HFFc6 (cell line): Measurements from ENCODE around the gene BMF. TPM values are rescaled to one million over a fixed set of nuclear protein-coding genes. Genes with fewer than 3 reads are reported as not detected.

Experiments used
- DNase-seq: peaks from one replicate; pipeline ENCODE4 v3.0.0-alpha.2; 2018
- H3K27ac Mint-ChIP-seq: 2 replicates; pipeline ENCODE4 v1.8.0; 2020; ENCODE audit warnings: mild to moderate bottlenecking, mixed read lengths
- H3K27me3 Mint-ChIP-seq: 2 replicates; pipeline ENCODE4 v1.8.0; 2021; ENCODE audit warnings: mild to moderate bottlenecking, moderate library complexity, mixed read lengths; ENCODE audit not compliant: insufficient read depth
- H3K36me3 Mint-ChIP-seq: 2 replicates; pipeline ENCODE4 v1.8.0; 2021; ENCODE audit warnings: low read depth, mixed read lengths
- H3K4me1 Mint-ChIP-seq: 2 replicates; pipeline ENCODE4 v1.8.0; 2020; ENCODE audit warnings: low read depth, mixed read lengths
- H3K4me3 Mint-ChIP-seq: 2 replicates; pipeline ENCODE4 v1.8.0; 2020; ENCODE audit warnings: mild to moderate bottlenecking, moderate library complexity, mixed read lengths
- H3K9me3 Mint-ChIP-seq: 2 replicates; pipeline ENCODE4 v1.8.0; 2020; ENCODE audit warnings: mild to moderate bottlenecking, mixed read lengths
- total RNA-seq, 6 experiments: library from RNA; stranded (reverse); fragmentation: NEBNext Ultra II Directional; extraction: Animal tissue kit (Norgen Biotek cat#: 25700); gene quantifications; 2 replicates in 1 of 6; 3 replicates in 5 of 6; pipeline ENCODE4 v1.2.3, GENCODE V29; 2021
- TF ChIP-seq, protein P1 (sequence below): fragments of 200-600 bp; sonication (generic); IDR thresholded peaks from 2 replicates; pipeline ENCODE4 v1.5.0; 2021; ENCODE audit warnings: antibody characterized with exemption, mild to moderate bottlenecking

Gene BMF
- total RNA-seq, 6 experiments from 2014 or later = 0.57 to 1.2 (median 0.81) TPM

DNA sequence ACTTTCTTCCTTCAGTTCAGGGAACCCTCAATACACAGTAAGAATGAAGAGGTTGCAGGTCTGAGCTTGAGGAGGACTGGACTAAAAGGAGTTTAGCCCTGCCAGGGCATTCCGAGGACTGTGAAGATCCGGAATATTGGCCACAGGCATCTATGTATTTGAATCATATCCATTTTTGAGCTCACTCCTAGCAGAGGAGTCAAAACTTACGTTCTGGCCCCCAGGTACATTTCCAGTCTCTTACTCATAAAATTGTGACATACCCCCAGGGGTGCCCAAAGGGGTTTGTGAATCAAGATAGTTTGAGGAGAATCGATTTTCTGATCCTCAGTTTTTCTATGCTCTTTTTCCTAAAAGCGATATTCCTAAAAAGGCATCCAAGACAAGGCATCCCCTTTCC, 42.1 kb downstream of the BMF start:
- H3K9me3 Mint-ChIP-seq = no peaks in the 10 kb centered on the region
- H3K27me3 Mint-ChIP-seq = peaks cover 3% of the 10 kb centered on the region; the same call in 1 of the 2 replicates
- H3K4me1 Mint-ChIP-seq = peaks cover 6% of the 10 kb centered on the region; the same call in 1 of the 2 replicates
- no peak overlapping the region for H3K27ac Mint-ChIP-seq
- H3K4me3 Mint-ChIP-seq = no peak overlapping the region
- no peak for DNase-seq
- no peaks in the 10 kb centered on the region for H3K36me3 Mint-ChIP-seq
- TF ChIP-seq, protein P1, sequence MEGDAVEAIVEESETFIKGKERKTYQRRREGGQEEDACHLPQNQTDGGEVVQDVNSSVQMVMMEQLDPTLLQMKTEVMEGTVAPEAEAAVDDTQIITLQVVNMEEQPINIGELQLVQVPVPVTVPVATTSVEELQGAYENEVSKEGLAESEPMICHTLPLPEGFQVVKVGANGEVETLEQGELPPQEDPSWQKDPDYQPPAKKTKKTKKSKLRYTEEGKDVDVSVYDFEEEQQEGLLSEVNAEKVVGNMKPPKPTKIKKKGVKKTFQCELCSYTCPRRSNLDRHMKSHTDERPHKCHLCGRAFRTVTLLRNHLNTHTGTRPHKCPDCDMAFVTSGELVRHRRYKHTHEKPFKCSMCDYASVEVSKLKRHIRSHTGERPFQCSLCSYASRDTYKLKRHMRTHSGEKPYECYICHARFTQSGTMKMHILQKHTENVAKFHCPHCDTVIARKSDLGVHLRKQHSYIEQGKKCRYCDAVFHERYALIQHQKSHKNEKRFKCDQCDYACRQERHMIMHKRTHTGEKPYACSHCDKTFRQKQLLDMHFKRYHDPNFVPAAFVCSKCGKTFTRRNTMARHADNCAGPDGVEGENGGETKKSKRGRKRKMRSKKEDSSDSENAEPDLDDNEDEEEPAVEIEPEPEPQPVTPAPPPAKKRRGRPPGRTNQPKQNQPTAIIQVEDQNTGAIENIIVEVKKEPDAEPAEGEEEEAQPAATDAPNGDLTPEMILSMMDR = no peak

DNA sequence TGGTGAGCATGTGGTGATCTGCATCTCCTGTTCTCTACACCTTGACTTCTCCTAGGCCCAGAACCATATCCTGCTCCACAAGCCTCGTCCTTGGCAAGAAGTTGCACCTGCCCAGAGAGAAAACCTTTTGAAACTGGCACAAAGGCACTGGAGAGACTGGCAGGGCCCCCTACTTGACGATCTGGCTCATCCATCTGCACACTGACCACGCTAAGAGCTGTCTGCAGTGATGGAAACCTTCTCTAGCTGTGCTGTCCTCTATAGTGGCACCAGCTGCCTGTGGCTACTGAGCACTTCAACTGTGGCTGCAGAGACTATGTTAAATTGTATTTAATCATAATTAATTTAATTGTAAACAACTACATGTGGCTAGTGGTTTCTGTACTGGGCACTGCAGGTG, 43.5 kb downstream of the BMF start:
- no peaks in the 10 kb centered on the region for H3K36me3 Mint-ChIP-seq
- H3K27me3 Mint-ChIP-seq = peaks cover 3% of the 10 kb centered on the region; the same call in 1 of the 2 replicates
- peaks cover 6% of the 10 kb centered on the region; the same call in 1 of the 2 replicates for H3K4me1 Mint-ChIP-seq
- H3K4me3 Mint-ChIP-seq = no peak overlapping the region
- H3K27ac Mint-ChIP-seq = no peak overlapping the region
- H3K9me3 Mint-ChIP-seq = no peaks in the 10 kb centered on the region
- DNase-seq = no peak
- TF ChIP-seq, protein P1 = no peak

DNA sequence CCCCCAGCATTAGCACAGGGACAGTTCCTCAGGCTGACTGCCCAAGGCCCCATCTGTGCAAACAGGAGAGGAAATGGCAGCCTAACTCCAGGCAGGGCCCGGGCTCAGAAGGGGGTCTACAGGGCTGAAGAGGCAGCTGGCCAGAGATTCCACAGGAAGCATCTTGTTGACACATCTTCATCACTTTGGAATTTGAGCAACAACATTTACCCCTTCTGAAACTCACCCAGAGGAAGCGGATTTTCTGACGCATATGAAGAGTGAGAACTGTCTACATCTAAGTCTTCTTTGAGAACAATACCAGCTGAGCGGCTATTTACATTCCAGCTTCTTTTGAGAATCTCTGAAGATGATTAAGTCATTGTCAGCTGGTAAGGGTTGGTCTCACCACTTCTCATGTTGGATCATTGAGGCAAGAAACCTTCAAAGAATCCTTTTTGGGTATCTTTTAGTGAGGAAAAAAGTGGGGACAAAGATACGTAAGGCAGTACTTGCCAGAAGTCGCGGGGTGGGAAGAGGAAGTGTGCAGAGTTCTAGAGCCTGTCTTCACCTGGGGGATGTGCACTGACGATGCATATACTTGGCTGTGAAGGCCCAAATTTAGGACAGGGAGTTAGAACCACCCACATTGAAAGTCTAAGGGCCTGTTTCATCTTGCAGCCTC, 44.3 kb downstream of the BMF start:
- DNase-seq = no peak
- no peak overlapping the region for H3K4me3 Mint-ChIP-seq
- no peaks in the 10 kb centered on the region for H3K36me3 Mint-ChIP-seq

DNA sequence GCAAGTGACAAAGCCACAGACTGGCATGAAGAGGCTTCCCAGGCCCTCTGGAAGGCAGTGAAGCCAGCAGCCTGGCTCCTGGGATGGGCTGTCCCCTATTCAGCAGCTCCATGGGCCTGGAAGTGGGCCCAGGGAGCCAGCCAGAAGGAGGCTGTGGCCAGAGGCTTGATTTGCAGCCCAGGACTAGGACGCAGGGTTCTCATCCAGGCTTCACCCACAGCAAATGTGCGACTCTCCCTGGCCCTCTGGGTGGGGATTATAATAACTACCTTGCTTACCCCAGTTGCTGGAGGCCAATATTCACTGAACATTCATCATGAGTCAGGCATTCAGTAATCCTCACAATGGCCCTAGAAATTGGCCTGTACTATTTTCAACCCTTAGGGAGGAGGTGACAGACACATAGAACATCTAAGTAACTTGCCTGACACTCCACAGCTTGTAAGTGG, 45.1 kb downstream of the BMF start:
- TF ChIP-seq, protein P1 = no peak
- H3K27ac Mint-ChIP-seq = peak overlapping the region; percentile 67
- H3K9me3 Mint-ChIP-seq = no peaks in the 10 kb centered on the region
- peak; percentile 76 for DNase-seq
- peaks cover 3% of the 10 kb centered on the region; the same call in 1 of the 2 replicates for H3K27me3 Mint-ChIP-seq
- peaks cover 11% of the 10 kb centered on the region for H3K4me1 Mint-ChIP-seq
- no peaks in the 10 kb centered on the region for H3K36me3 Mint-ChIP-seq
- no peak overlapping the region; the same call in 1 of the 2 replicates for H3K4me3 Mint-ChIP-seq

More for the DNA sequence above, 44.3 kb downstream of the BMF start:
- peaks cover 3% of the 10 kb centered on the region; the same call in 1 of the 2 replicates for H3K27me3 Mint-ChIP-seq
- peak overlapping the region; percentile 67 for H3K27ac Mint-ChIP-seq
- TF ChIP-seq, protein P1 = no peak
- no peaks in the 10 kb centered on the region for H3K9me3 Mint-ChIP-seq
- peaks cover 6% of the 10 kb centered on the region; the same call in 1 of the 2 replicates for H3K4me1 Mint-ChIP-seq

DNA sequence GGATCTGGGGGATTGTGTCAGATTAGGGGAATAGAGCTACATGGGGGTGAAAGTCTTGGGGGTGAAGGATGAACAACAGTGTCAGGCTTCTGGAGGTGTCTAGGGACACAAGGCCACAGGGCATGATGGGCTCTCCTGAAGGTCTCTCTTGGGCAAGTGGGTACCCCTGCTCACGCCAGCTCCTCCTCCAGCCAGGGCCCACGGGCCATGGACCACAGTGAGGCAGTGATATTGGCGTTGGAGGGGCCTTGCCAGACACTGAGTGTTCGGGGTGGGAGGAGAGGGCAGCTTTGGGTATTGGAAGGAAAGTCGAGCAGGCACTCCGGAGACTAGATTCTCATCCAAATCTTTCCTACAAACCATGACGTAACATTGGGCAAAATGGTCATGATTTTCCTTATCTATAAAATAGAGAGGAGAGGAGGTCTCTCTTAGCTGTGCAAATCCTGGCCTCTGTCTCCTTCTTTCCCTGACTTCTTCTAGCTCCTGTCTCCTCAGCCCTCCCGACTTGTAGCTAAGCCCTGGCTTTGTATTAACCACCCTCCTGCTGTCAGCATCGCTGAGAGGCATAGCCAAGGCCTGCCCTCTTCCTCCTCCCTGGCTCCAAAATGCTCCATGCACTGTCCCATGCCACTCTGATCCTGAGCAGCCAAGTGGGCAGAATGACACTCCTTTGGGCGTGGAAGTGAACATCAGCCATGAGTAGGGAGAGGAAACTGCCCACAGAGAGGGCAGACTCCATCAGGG, 45.7 kb downstream of the BMF start:
- no peak overlapping the region; the same call in 1 of the 2 replicates for H3K4me3 Mint-ChIP-seq

More for the DNA sequence above, 45.7 kb downstream of the BMF start:
- Mint-ChIP-seq H3K36me3 (no peaks in the 10 kb centered on the region), H3K4me1 (peaks cover 17% of the 10 kb centered on the region), H3K9me3 (no peaks in the 10 kb centered on the region), H3K27ac (peak overlapping the region; percentile 67), H3K27me3 (peaks cover 3% of the 10 kb centered on the region; the same call in 1 of the 2 replicates)
- TF ChIP-seq, protein P1 = no peak
- no peak for DNase-seq
